ENCODE measurements around the gene TTC3.
A peak's percentile ranks its signal among the peaks of the same experiment; 100 is the strongest.
"Not testable (repeated sequence)": the region's sequence is repeated elsewhere in the genome, so short reads cannot be mapped to it uniquely, and the experiment has no call there.

TTC3 gene

DNA sequence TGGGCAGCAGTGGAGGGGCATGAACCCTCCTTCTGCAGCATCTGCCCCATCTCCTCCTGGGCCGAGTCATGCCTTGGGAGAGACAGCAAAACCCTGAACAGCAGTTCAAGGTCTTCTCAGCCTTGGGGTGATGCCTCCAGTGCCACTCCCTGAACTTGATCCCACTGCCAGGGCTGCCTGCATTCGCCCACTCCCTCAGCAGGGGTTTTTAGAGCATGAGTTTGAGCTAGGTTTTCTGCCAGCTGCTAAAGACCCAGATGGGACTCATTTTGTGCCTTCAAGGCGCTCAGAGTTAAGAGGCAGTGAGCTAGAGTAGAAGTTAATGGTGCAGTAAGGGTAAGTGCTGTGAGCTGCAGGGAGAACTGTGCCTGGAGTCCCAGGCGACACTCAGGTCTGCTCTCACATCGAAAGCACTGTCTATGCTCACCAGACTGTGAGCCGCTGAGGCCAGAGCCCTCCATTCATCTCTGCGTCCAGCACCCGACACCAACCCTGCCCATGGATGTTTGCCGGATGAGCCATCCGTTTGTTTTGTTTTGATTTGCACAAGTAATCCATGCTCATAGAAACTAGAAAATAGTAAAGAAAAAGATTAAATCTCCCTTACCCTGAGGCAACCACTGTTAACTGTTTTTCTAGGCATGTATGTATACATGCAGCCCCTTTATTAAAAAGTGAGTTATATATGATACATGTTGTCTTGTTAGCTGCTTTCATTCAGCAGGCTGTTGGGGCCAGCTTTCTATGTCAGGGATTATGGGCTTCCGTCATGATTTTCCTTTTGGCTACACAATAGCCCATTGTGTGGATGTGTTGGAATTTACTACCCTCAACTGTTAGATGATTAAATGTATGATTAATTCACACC is 126.2 kb downstream of the TTC3 start:
- DNase-seq, result no peak

DNA sequence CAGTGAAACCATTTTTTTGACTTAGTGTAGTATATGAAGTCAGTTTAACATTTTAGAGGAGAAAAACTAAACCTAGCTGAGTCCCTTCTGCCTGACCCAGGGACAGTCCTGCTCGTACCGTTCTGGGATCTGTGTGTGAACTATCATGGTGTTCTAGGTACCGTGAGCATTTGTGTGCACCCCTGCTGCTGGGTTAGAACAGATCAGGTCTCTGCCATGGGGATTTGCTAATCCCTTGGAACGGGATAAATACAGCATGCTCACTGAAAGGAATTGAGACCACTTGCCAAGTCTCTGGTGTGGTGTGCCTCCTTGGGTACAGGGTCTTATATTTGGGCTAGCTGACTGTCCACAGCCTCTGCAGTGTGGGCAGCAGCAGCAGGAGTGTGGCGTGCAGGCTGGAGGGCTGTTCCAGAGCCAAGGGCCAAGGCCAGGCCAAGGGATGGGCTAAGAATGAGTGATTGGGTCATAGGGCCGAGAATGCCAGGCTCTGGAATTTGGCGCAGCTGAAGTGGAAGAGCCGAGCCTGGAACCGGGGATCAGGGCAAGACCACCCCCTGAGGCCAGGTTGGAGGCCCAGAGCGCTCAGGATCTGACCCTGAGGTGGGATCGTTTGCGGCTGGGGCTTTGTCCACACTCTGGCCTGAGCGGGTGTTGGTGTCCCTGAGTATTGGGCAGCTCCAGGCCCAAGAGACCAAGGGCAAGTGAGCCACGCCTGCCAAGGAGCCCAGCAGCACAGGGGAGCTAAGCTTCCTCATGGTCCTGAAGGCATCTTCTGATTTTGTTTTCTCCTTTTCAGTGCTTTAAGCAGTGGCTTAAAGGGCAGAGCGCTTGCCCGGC is 127.8 kb downstream of the TTC3 start:
- DNase-seq, result no peak

- no peak for DNase-seq
These were observed 129.4 kb downstream of the TTC3 start for GRCh38 chr21:37202221-37203110.

- DNase-seq, result no peak
These were observed 131.5 kb downstream of the TTC3 start for GRCh38 chr21:37204580-37204979.

GRCh38 chr21:37206496-37206895 is 133.4 kb downstream of the TTC3 start:
- no peak for DNase-seq

DNA sequence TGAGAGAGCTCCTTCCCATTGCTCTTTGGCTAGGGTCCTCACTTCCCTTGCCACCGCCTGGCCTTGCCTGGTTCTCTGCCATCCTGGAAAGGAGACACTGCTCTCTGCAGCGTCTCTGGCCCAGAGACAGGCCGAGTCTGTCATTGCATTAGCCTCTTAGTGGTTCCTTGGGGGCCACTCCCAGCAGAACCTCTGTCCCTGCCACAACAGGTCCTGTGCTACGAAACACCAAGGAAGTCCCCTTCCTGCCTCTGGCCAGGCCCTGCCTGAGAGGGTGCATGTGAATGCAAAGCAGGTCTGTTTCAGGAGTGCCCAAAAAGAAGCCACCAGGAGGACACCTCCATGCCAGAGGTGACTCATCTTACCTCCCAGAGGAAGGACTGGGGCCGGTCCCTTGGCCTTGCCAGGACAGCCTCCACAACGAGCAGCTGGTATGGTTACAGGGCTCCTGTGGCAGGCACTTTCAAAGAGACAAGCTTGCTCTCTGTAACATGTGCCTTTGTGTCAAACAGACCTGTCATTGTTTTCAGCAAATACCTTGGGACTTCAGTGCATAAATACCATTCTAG is 134.5 kb downstream of the TTC3 start:
- no peak for DNase-seq

DNA sequence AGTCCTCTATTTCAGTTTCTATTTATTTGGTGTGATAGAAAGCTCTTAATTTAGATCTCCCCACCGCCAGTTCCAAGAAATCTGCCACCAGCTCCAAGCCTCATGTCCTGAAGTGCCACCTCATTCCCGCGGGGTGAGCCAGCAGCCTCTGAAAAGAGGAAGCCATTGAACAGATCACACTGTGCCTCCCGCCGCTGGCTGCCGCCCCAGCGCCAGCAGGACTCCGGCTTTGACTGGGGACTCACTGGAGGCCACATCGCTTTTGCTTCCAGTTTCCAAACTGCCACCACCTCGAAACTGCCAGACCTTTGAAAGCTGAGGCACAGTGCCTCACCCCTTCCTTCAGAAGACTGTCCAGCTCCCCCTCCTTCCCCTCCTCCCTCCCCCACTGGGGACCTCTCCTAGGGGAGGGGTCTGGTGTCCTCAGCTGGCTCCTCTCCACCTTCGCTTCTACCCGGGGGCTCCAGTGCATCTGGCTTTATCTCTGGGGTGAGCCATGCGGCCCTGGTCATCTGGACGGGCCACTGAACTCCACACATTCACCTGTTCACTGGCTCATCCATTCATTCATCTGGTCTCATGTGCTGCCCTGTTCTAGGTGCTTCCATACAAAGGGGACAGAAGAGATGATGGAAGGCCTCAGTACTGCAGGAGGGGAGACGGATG is 135.1 kb downstream of the TTC3 start:
- no peak for DNase-seq

- DNase-seq, result no peak
These were observed 135.7 kb downstream of the TTC3 start for GRCh38 chr21:37208741-37209225.

GRCh38 chr21:37210130-37210529 is 137.1 kb downstream of the TTC3 start:
- DNase-seq, result no peak

GRCh38 chr21:37210799-37211198 is 137.7 kb downstream of the TTC3 start:
- no peak for DNase-seq

DNA sequence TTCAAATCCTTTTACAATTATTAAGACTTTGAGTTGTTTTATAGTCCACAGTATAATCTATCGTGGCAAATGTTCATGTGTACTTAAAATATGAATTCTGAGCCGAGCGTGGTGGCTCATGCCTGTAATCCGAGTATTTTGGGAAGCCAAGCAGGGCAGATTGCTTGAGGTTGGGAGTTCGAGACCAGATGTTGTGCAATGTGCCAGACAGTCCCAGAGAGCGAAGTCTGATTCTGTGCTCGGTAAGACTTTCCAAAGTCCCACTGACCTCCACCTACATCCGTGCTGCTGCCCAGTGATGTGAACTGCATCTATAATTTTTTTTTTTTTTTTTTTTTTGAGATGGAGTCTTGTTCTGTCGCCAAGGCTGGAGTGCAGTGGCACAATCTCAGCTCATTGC is 141.9 kb downstream of the TTC3 start:
- DNase-seq, result no peak

GRCh38 chr21:37219761-37220432 is 146.8 kb downstream of the TTC3 start:
- DNase-seq, result peak; percentile 36

DNA sequence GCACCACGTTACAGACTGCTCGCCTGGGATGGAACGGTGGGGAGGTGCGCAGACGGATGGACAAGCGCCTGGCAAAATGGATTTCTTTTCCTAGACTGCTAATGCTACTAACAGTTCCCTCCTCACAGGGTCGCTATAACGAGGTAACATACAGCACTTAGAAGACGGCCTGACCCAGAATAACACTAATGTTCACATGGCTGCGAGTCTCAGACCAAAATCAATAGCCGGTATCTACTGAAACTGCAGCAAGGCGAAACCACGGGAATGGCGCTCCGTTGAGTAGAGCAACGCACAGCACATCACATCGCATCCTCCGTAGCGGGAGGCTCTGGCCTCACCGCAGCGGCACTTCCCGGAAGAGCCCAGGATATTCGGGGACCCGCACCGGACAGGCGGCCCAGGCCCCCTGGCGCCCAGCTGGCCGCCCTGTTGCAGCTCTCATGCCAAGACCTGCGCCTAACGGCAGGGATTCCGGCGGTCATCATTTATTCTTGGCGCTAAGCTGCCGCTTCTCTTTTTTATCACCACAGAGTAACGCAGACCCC is 147.5 kb downstream of the TTC3 start:
- peak; percentile 52 for DNase-seq

DNA sequence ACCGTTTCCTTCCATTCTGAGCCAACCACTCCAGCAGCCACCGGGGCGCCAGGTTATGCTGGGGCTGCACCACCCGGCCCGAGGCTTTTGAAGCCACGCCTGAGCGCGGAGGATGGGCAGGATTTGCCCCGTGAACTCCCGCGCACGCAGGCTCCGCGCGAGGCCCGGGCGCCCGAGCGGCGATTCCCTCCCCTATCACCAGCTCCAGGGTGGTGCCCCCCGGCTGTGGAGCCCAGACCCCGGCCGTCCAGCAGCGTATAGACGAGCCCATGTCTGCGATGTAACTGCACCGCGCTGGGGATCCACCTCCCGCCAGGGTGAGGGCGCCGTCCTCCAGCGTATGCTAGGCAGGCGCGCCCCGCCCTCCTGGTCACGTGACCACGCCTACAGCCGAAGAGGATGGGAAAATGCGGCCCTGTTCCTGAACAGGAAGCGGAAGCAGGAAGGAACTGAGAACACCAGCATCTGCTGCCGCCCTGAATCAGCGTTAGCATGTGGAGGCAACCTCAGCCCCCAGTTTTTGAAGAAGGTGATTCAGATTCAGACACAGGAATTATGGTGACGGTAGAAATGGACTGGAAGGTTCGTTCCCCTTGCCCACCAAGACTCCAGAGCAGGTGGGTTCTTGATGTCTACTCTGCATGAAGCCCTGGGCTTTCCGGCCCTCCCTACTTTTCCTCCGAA is 148.1 kb downstream of the TTC3 start:
- peak; percentile 98 for DNase-seq

- not testable (repeated sequence) for DNase-seq
These were observed 149.2 kb downstream of the TTC3 start for GRCh38 chr21:37222248-37222647.

- DNase-seq, result no peak
These were observed 150.8 kb downstream of the TTC3 start for GRCh38 chr21:37223804-37224345.

DNA sequence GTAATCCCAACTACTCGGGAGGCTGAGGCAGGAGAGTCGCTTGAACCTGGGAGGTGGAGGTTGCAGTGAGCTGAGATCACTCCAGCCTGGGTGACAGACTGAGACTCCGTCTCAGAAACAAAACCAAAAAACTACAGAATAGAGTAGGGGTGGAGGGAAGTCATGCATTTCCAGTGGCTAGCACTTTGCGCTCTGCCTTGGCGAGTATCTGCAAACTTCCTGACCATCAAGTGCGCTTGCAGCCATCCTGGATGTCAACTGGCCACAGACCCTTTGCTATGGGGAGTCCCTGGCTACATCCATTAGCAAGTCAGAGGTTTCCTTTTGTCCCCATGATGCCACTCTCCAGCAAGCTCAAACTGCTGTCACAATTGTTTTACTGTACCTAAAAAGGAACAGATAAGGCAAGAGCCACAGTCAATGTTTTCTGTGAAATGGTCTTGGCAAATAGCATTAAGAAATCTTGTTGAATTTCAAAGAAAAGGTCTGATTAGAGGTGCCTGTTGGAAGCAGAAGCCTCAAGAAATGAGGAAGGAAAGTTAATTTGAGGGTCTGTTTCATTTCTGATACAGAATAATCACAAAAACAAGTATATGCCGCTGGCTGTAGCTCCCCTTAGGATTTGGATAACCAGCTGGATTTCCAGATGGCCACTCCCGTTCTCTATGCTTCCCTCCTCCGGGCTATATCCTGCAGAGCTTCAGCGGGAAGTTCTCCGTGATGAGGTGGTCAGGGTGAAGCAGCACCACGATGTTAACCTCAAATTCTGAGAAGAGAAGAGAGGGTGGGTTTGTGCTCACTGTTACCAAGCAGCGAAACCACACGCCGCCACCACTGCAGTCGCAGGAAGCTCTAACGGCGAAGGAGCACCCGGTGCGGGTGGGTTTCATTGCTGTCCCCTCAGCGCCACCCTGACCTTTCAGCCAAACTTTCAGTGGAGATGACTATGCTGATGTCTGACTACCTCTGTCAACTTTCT is 152.1 kb downstream of the TTC3 start:
- DNase-seq, result peak; percentile 80

DNA sequence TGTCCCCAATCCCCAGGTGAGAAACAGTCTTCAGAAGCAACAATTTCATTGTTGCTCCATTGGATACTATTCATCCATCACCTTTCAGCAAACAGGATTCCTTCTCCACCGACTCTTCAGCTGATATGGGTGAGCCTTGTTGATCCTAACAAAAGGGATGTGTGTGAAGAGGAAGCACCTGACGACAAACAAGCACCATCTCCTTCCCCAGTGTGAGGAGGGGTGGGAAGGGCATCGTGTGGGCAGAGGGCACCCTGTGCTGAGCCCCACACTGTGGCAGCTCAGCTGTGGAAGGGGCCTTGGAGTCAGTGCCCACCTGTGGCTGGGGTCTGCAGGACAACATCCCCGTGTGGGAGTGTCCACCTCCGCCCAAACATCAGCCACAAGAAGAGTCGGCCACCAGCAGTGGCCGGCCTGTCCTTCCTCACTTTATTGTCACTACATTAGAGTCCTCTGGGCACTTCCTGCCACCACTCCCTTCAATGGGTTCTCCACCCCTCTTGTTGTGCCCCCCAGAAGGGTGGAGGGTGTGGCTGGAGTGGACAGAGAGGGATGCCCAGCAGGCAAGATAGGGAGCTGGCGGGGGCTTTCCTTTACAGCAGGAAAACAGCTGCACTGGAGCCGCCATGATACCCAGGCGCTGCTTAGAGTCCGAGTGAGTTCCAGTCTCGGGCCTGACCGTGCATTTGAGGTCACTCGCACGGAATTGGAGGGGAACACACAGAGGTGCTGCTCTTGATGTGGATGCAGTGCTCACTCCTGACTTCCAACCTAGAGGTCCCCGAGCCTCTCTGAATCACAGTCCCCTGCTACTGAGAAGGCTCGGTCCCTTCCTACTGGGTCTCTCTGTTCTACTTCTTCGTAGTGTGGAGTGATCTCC is 153.2 kb downstream of the TTC3 start:
- DNase-seq, result no peak
